D721Med (cell line): ENCODE data around the gene NAXE.
"Not testable (repeated sequence)": the region's sequence is repeated elsewhere in the genome, so short reads cannot be mapped to it uniquely, and the experiment has no call there.

Experiments
- DNase-seq: peaks from one replicate; pipeline ENCODE4 v3.0.0; 2011; ENCODE audit warnings: low spot score; ENCODE audit not compliant: insufficient read length
- FAIRE-seq: peaks from 2 replicates; lab custom pipeline; 2011; peaks lifted over from hg19 to GRCh38; lab: Jason Lieb, UNC
- TF ChIP-seq, protein P1 (sequence below): IDR thresholded peaks from 2 replicates; pipeline ENCODE4 v1.5.1; 2012; ENCODE audit warnings: mild to moderate bottlenecking, control low read depth; ENCODE audit not compliant: insufficient read depth; ENCODE audit errors: missing control alignments

The NAXE gene

DNA sequence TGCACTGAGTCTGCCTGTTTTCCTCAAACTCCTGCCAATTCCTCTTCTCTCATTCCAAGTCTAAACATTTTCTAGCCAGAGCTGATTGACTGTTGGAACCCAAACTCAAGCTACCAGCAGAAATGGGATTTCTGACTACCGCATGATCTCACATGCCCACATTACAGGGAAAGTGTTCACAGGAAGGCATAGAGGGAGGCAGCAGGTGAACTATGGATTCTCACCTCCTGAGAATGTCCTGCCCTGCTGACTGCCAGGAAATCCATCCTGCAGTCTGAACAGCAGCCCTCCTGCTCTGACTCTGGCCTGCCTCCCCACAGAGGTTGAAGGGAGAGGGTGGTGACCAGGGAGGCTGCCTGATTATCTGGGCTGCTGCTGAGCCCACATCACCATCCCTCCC lies 41.7 kb upstream of the NAXE start:
- TF ChIP-seq, protein P1, sequence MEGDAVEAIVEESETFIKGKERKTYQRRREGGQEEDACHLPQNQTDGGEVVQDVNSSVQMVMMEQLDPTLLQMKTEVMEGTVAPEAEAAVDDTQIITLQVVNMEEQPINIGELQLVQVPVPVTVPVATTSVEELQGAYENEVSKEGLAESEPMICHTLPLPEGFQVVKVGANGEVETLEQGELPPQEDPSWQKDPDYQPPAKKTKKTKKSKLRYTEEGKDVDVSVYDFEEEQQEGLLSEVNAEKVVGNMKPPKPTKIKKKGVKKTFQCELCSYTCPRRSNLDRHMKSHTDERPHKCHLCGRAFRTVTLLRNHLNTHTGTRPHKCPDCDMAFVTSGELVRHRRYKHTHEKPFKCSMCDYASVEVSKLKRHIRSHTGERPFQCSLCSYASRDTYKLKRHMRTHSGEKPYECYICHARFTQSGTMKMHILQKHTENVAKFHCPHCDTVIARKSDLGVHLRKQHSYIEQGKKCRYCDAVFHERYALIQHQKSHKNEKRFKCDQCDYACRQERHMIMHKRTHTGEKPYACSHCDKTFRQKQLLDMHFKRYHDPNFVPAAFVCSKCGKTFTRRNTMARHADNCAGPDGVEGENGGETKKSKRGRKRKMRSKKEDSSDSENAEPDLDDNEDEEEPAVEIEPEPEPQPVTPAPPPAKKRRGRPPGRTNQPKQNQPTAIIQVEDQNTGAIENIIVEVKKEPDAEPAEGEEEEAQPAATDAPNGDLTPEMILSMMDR, result no peak
- DNase-seq (no peak), FAIRE-seq (no peak)

DNA sequence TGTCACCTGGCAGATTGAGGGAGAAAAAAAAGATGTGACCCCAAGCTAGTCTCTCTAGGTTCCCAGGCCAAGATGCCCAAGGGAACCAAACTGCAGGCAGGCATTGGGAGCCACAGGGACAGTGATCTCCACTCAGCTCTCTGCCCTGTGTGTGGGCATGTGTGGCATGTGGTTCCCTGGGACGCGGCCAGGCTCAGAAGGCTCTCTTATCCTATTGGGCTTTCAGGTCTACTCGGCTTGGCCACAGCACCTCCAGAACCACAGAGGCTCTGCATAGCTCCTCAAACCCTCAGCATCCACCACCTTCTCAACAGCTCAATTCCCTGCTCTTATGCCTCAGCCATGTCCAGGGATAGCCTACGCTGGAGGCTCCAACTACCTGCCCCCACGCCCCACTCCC lies 41.2 kb upstream of the NAXE start:
- TF ChIP-seq, protein P1, result no peak
- no peak for FAIRE-seq
- no peak for DNase-seq

DNA sequence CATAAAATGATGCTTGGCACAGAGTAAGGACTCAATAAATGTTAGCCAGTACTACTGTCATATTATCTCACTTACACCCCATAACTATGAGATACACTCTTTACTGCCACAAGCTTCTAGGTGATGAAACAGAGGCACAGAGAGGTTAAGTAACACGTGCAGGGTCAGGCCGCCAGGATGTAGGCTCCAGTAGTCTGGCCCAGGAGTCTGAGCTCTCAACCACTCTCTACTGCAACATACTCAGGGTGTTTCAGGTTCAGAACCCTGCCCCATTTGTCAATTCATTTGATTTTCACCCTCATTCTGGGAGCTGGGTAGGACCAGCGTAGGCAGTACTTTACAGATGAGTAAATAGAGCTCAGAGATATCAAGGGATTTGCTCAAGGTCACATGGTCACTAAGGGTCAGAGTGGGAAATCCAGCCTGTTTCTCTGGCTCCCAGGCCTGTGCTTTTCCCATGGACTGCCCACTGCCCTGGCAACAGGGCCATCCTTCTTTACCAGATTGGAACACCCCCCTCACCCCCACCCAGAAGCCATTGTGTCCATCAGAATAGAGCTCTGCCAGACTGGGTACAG lies 40.4 kb upstream of the NAXE start:
- TF ChIP-seq, protein P1, result no peak
- DNase-seq, result no peak
- no peak for FAIRE-seq

DNA sequence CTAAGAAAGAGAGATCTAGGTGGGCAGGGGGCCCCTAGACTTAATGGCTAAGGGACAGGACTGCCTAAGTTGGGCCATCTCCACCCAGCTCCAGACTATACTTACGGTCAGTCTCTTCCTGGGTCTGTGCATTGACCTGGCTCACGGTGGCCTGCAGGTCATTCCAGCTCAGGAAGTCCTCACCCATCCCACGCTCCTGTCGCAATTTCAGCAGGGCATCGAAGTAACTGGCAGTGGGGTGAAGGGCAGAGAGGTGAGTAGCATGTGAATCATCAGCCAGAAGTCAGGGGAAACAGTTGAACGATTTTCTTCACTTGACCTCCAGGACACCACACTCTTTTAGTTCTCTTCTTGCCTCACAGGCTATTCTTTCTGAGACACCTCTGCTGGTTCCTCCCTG lies 39.7 kb upstream of the NAXE start:
- no peak for DNase-seq
- TF ChIP-seq, protein P1, result no peak
- FAIRE-seq, result no peak

DNA sequence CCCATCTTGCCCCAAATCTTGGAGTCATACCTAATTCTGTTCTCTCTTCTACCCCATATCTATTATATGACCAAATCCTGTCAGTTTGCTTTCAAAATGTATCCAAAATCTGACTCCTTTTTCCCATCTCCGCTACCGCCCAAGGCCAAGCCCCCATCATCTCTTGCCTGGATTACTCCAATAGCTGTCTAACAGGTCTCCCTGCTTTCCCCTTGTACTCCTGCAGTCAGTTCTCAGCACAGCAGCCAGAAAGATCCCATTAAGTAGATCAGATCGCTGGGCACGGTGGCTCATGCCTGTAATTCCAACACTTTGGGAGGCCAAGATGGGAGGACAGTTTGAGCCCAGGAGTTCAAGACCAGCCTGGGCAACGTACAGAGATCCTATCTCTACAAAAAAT lies 39.1 kb upstream of the NAXE start:
- FAIRE-seq (no peak), DNase-seq (no peak)
- TF ChIP-seq, protein P1, result no peak

DNA sequence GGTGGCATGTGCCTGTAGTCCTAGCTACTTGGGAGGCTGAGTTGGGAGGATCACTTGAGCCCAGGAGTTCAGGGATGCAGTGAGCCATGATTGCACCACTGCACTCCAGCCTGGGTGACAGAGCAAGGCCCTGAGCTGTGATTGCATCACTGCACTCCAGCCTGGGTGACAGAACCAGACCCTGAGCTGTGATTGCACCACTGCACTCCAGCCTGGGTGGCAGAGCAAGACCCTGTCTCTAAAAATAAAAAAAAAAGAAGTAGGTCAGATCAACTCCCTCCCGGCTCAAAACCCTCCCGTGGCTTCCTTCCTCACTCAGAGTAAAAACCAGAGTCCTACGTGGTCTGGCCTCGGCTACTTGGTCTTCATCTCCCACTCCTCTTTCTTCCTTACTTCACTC lies 38.6 kb upstream of the NAXE start:
- DNase-seq, FAIRE-seq: not testable (repeated sequence)

DNA sequence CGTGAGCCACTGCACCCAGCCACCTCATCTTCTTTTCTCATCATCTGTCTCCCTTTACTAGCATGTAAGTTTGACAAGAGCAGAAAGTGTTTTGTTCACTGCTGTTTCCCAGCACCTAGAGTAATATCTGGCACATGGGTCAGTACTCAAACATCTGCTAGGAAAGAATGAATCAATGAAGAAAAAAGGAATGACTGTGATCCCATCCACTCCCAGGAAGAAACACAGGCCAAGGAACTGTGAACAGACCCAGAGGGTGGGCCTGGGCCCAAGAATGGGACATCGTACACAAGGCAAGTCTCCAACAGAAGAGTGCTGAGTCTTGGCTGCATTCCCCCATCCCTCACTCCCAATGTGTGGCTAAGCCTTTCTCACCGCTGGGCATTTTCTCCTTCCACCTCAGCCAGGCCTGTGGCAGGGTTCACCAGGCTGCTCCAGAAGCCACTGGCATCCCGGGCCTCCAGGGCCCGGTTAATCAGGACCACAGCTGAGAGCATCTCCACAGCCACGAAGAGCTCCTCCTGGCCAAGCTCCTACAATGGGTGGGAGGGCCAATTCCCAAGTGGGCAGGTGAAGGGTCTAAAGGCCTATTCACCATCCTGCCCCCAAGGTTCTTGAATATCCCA lies 37.6 kb upstream of the NAXE start:
- FAIRE-seq (no peak), DNase-seq (no peak)
- TF ChIP-seq, protein P1, result no peak

DNA sequence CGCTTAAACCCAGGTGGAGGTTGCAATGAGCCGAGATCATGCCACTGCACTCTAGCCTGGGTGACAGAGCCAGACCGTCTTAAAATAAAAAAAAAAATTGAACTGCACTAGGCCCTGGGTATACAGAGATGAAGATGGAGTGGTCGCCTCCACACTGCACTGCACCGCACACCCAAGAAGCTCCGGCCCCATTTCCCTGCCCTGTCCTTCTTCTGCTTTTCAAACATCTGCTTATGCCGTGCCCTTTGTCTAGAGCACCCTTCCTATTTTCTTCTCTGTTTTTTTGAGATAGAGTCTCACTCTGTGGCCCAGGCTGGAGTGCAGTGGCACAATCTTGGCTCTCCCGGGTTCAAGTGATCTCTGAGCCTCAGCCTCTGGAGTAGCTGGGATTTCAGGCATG lies 36.6 kb upstream of the NAXE start:
- TF ChIP-seq, protein P1, result no peak
- DNase-seq, result no peak
- FAIRE-seq, result no peak
